Measurements from ENCODE around the gene ATP10B. TPM values are rescaled to one million over a fixed set of nuclear protein-coding genes. Genes with fewer than 3 reads are reported as not detected.

ATP10B gene
- total RNA-seq, 1 donor from 2014 or later: 4.3 TPM

DNA sequence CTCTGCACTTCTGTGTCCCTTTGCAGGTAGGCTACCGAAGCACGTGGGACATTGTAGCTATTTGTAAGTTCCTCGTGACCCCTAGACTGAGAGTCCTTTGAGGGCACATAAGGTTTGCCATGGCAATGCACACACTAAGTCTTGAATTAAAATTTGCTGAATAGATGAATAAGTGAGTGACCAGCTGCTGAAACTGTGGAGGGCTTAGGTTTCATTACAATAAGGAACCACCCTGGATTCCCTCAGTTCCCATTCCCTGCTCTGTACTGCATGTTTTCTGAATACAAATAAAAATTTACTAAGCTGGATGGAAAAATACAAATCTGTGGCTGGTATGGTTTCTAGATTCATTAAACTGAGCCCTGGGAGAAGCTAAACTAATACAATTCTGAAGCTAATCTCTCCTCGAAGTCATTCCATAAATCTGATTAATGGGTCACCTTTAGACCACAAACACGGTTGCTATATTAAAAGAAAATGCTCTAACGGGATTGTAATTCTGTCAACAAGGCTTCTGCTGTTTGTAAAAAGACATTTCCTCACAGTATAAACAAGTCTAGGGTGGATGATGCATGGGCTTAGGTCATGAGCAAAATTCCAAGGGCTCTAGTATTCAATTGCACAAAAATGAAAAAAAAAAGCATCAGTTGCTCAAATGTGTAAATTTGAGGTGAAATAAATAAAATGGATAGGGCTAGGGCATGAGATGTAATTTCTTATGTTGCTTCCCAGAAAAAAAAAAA is 172.3 kb downstream of the ATP10B start:
- DNase-seq: no peak

GRCh38 chr5:160675988-160676387 is 176.0 kb downstream of the ATP10B start:
- DNase-seq: no peak

GRCh38 chr5:160674901-160675300 is 177.1 kb downstream of the ATP10B start:
- DNase-seq: no peak

GRCh38 chr5:160672521-160672920 is 179.5 kb downstream of the ATP10B start:
- no peak for DNase-seq

DNA sequence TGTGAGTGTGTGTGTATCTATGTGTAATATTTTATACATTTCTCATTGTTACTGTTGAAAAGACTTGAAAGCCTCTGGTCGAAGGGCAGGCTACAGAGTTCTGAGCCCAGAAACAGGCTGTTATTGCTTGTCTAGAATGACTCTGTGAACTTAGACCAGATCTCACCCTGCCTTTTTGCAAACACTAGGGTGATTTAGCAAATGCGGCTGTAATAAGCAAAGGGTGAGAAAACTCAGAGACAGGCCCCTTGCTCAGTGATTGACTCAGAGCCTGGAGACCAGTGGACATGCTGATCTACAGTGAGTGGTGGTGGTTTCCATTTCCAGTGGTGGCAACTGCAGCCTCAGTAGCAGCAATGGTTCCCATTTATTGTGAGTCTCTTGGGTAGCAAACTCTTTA is 183.7 kb downstream of the ATP10B start:
- DNase-seq: no peak

DNA sequence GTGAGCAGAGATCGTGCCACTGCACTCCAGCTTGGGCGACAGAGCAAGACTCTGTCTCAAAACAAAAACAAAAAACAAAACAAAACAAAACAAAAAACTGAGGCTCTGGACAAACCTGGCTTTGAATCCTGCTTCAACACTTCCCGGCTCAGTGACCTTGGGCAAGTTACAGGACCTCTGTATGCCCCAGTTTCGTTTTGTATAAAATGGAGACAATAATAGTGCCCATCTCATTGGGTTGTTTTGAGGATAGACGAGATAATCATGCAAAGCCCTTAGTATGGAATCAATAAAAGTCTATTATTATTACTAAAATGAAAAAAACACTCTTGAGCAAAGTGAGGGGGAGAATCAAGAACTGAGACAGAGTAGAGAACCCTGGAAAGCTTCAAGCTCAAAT is 184.9 kb downstream of the ATP10B start:
- DNase-seq: no peak

GRCh38 chr5:160665460-160665859 is 186.6 kb downstream of the ATP10B start:
- DNase-seq: no peak

GRCh38 chr5:160660132-160660531 is 191.9 kb downstream of the ATP10B start:
- DNase-seq: no peak

GRCh38 chr5:160657622-160658458 is 194.2 kb downstream of the ATP10B start:
- no peak for DNase-seq

- no peak for DNase-seq
These were observed 194.9 kb downstream of the ATP10B start for GRCh38 chr5:160657068-160657507.

DNA sequence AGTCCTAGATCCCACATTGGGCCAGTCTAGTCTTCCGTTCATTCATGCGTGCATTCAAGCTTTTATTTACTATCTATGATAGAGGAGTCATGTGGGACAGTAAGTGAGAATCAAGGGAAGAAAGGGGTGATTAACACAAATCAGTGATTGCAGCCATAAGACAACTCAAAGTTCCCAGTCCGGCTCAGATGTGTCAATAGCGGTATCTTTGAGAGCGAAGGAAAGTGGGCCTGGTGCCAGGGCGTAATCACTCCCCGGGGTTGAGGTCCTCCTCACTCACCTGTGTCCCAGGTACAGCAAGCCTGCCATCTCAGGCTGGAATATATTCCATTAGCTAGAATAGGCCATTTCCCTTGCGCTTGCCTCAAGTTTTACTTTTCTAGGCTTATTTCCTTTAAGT is 196.3 kb downstream of the ATP10B start:
- no peak for DNase-seq

- DNase-seq: no peak
These were observed 200.0 kb downstream of the ATP10B start for GRCh38 chr5:160651692-160652645.

DNA sequence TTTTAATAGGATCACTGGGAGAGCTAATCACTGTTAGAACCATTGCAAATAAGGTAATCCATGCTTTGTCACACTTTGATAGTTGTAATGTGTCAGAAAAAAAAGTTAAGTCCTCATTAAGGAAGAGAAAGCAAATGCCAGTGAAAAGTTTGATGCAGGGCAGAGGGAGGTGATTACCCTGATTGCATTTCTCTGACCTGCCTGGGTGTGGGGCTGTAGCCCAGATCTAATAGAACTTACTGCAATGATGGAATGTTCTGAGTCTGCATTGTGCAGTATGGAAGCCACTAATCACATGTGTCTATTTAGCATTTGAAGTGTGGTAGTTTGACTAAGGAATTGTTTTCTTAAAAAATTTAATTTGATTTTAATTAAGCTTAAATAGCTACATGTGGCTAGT is 202.7 kb downstream of the ATP10B start:
- DNase-seq: no peak

GRCh38 chr5:160646033-160646432 is 206.0 kb downstream of the ATP10B start:
- no peak for DNase-seq

- DNase-seq: no peak
These were observed 208.3 kb downstream of the ATP10B start for GRCh38 chr5:160643616-160644240.

DNA sequence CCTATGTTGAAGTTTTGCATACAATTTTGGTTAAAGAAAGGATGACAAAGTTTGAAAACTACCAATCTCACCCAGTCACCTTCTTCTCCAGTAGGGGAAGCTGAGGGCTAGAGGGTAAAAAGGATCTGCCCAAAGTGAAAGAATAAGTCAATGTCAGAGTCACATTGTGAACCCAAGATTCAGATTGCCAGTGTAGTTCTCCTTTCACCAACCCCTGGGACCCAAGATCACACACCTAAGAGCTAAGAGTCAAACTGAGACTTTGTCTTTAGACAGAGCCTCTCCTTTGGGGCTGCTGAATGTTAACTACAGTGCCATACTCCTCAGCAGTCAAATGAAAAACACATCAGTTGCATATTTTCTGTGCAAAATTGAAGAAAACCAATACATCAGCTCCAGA is 210.6 kb downstream of the ATP10B start:
- no peak for DNase-seq

GRCh38 chr5:160640406-160640805 is 211.6 kb downstream of the ATP10B start:
- no peak for DNase-seq

GRCh38 chr5:160638161-160638742 is 213.8 kb downstream of the ATP10B start:
- no peak for DNase-seq

DNA sequence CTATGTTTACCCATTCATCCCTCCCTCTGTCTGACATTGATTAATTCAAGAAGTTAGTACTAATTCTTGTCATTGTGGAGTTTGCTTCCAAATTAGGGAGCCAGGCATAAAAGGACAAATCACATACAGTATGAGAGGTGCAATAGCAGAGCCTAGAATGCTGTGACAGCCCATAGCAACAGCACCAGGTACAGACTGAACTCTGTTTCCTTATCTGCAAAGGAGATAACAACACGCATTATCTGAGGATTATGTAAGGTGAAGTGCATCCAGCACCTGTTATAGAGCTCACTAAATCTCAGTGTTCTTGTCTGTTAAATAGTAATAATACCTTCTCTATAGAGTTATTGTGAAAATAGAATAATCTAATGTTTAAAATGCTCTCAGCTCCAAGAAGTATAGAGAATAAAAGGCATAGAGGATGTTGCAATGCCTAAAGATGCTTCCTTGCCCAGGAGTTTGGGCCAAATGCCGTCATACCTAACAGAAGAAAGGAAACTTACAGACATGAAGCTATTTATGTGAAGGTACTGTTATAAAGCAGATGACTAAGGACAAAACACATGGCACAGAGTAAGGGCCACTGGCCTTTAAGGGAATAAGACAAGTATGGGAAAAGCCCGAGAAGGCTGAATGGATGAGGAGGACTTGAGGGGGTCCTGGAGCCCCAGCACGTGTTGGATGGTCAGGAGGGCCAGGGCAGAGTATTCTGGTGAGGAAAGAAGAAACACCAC is 214.5 kb downstream of the ATP10B start:
- DNase-seq: no peak

- DNase-seq: no peak
These were observed 216.3 kb downstream of the ATP10B start for GRCh38 chr5:160635663-160636062.

GRCh38 chr5:160635046-160635445 is 217.0 kb downstream of the ATP10B start:
- DNase-seq: no peak
